ENCODE measurements around the gene CCNQ. TPM values are rescaled to one million over a fixed set of nuclear protein-coding genes. Genes with fewer than 3 reads are reported as not detected.

Gene CCNQ
- total and polyA plus RNA-seq, 10 of the 15 experiments (the other 5 are each of a cell fraction or from before 2014, with no cell fraction given): 0.45 to 36.2 (median 18.2) TPM

GRCh38 chrX:153561337-153561736 lies 37.6 kb downstream of the CCNQ start (continued):
- TF ChIP-seq BCLAF1 (IDR thresholded peaks at IDR 0.05) (no peak), CBX3 (IDR thresholded peaks at IDR 0.05; ENCODE audit: borderline replicate concordance, low read depth) (no peak), NBN (IDR thresholded peaks at IDR 0.05) (no peak), ZNF207 (IDR thresholded peaks at IDR 0.05; ENCODE audit: borderline replicate concordance) (no peak), SMAD1 (IDR thresholded peaks at IDR 0.05; ENCODE audit: low read depth, partially characterized antibody) (no peak), PAX5 (IDR thresholded peaks at IDR 0.05; ENCODE audit: borderline replicate concordance, low read depth, low read length) (no peak)

- no peak for ATAC-seq
Observed at GRCh38 chrX:153560466-153560865, 38.5 kb downstream of the CCNQ start.

More at GRCh38 chrX:153560466-153560865, 38.5 kb downstream of the CCNQ start:
- Histone ChIP-seq H3K4me1 (ENCODE audit: control insufficient read depth, insufficient read depth, low read length) (no peaks in the 10 kb centered on the region), H3K9ac (ENCODE audit: control insufficient read depth, insufficient read depth, low read length) (no peak overlapping the region), H3K4me2 (ENCODE audit: control insufficient read depth, insufficient read depth) (no peak overlapping the region), H3K27ac (ENCODE audit: control insufficient read depth, insufficient read depth) (no peak overlapping the region), H4K20me1 (ENCODE audit: control insufficient read depth, insufficient read depth) (no peaks in the 10 kb centered on the region), H3K79me2 (ENCODE audit: control insufficient read depth, insufficient read depth, low read length) (no peaks in the 10 kb centered on the region), H2AFZ (ENCODE audit: control insufficient read depth, low read depth, low read length) (no peak overlapping the region), H3K4me3 (no peak overlapping the region), H3K27me3 (replicated peaks in 1 of 2; ENCODE audit: control insufficient read depth in 2 of 2, insufficient read depth in 2 of 2, low read length in 1 of 2) (no peaks in the 10 kb centered on the region; a peak in 2 of 4 replicates), H3K36me3 (ENCODE audit: control insufficient read depth in 2 of 2, insufficient read depth in 2 of 2, low read length in 1 of 2) (no peaks in the 10 kb centered on the region), H3K9me3 (replicated peaks; ENCODE audit: control insufficient read depth, insufficient read depth, low read length) (no peaks in the 10 kb centered on the region)
- 57% methylated on average over 22 of the region's 22 CpGs for WGBS (ENCODE audit: insufficient coverage, insufficient replicate concordance, low lambda C conversion rate, missing lambda C conversion rate)
- intact Hi-C loops (cut with micrococcal nuclease; ENCODE audit: unreplicated experiment): no loop called here
- TF ChIP-seq CHD1 (IDR thresholded peaks at IDR 0.05; ENCODE audit: low read depth, low read length) (no peak), E2F4 (IDR thresholded peaks at IDR 0.05; ENCODE audit: low read depth, low read length) (no peak), PBX3 (IDR thresholded peaks at IDR 0.05; ENCODE audit: insufficient replicate concordance, low read depth, low read length) (no peak), ESRRA (IDR thresholded peaks at IDR 0.05; ENCODE audit: low read length) (no peak), CHD4 (IDR thresholded peaks at IDR 0.05) (no peak), PKNOX1 (IDR thresholded peaks at IDR 0.05) (no peak), KDM1A (IDR thresholded peaks at IDR 0.05; ENCODE audit: borderline replicate concordance) (no peak)
- DNase-seq (ENCODE audit: low read depth, low spot score) (no peak), FAIRE-seq (no peak)
- POLR2A ChIA-PET: no interaction called here
- in situ Hi-C loops (cut with MboI): no loop called here
- RAD21 ChIA-PET (ENCODE audit: unreplicated experiment): no interaction called here
- SMC1A ChIA-PET (ENCODE audit: uncharacterized antibody, unreplicated experiment): no interaction called here
- no TSS peak for BruUV-seq (replicated peaks)
- CTCF ChIA-PET: interaction anchor here (1.1 kb wide), 1 partner anchor 101 kb away, joined by 3 read pairs; no protein-coding TSS in a partner anchor

All from GM12878 (cell line).